ENCODE measurements around the gene RMI2.

RMI2 gene

GRCh38 chr16:11328172-11329070 is 16.8 kb upstream of the RMI2 start:
- no peak for DNase-seq (ENCODE audit: low read depth)

DNA sequence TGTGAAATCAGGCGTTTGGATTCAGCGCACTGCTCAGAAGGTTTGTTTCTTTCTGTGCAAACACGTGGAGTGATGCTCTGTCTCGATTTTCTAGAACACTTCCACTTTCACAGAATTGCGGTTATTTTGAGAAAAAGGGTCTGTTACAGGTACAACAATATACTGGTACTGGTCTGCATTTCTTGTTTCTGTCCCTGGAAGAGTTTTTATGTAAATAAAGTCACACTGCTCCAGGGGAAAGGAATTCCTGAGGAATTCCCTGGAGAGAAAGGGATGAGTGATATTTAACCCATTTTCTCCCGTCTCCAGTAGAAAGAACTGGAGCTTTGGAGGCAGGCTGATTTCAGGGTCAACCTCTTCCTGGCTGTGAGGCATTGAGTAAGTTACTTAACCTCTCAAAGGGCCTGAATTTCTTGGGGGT is 16.2 kb upstream of the RMI2 start:
- no peak for DNase-seq (ENCODE audit: low read depth)

DNA sequence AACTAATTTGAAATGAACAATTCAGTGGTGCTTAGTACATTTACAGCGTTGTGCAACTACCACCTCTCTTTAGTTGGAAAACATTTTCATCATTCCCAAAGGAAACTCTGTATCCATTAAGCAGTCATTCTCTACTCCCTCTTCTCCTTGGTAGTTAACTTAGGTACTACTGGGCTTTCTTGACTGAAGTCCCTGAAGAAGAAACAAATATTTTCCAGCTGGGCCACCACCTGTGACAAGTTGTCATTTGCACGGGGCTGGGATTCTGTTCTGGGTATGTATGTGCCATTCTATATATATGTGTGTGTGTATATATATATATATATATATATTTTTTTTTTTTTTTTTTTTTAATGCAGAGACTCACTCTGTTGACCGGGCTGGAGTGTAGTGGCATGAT is 15.4 kb upstream of the RMI2 start:
- no peak for DNase-seq (ENCODE audit: low read depth)

- no peak for DNase-seq (ENCODE audit: low read depth)
Measured at GRCh38 chr16:11330526-11331237, 14.6 kb upstream of the RMI2 start.

DNA sequence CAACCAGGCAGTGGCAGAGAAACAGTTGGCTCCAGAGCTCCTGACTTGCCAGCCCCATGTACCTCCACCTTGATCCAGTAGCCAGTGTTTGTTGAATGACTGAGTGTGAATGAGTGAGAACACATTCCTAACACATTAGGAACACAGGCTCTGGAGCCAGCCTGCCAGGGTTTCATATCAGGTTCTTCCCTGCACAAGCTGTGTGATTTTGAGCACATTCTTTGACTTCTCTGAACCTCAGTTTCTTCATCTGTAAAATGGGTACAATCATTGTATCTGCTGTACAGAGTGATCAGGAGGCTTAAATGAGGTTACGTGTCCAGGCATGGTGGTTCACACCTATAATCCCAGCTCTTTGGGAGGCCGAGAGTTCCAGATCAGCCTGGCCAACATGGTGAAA is 13.3 kb upstream of the RMI2 start:
- DNase-seq (ENCODE audit: low read depth), result no peak

DNA sequence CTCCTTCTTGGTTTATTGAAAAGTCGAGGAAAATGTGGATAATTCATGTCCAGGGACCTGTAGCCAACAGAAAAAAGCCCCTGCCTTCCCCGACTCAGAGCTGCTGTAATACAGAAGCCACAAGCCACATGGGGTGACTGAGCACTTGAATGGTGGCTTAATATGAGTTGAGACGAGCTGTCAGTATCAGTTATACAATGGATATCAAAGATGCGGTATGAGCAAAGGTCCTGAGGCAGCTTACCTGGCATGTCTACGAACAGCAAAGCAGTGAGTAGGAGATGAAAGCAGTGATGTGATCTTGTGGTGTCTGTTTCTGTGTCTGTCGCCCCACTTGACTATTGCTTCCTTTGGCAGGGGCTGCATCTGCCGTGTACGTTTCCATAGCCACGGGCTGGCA is 12.2 kb upstream of the RMI2 start:
- DNase-seq (ENCODE audit: low read depth), result no peak

GRCh38 chr16:11333702-11334101 is 11.6 kb upstream of the RMI2 start:
- DNase-seq (ENCODE audit: low read depth), result no peak

DNA sequence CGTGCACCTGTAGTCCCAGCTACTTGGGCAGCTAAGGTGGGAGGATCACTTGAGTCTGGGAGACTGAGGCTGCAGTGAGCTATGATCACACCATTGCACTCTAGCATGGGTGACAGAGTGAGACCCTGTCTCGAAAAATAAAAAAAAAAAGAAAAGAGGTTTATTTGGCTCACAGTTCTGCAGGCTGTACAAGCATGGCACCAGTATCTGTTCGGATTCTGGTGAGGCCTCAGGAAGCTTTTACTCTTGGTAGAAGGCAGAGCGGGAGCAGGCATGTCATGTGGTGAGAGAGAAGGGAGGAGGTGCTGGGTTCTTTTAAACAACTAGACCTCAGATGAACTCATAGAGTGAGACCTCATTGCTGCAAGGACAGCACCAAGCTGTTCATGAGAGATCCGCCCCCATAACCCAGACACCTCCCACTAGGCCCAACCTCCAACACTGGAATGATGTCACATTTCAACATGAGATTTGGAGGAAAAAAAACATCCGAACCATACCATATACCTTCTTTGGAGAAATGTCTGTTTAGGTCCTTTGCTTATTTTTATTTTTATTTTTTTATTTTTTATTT is 10.3 kb upstream of the RMI2 start:
- no peak for DNase-seq (ENCODE audit: low read depth)

- DNase-seq (ENCODE audit: low read depth), result no peak
Measured at GRCh38 chr16:11339075-11339474, 6.2 kb upstream of the RMI2 start.

- DNase-seq (ENCODE audit: low read depth), result no peak
Measured at GRCh38 chr16:11340710-11341109, 4.5 kb upstream of the RMI2 start.

DNA sequence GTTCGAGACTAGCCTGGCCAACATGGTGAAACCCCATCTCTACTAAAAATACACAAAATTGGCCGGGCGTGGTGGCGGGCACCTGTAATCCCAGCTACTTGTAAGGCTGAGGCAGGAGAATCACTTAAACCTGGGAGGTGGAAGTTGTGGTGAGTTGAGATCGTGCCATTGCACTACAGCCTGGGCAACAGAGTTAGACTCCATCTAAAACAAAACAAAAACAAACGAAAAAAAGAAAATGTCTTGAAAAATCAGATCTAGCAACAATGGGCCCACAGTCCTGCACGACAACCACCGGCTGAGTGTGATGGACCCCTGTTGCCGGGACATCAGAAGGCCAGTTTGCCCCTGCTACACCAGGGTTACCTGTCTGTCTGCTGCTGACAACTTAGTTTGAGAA is 3.9 kb upstream of the RMI2 start:
- DNase-seq (ENCODE audit: low read depth), result no peak

GRCh38 chr16:11342021-11342855 is 3.0 kb upstream of the RMI2 start:
- no peak for DNase-seq (ENCODE audit: low read depth)

GRCh38 chr16:11346700-11347319 is 1.6 kb downstream of the RMI2 start:
- DNase-seq (ENCODE audit: low read depth), result no peak

DNA sequence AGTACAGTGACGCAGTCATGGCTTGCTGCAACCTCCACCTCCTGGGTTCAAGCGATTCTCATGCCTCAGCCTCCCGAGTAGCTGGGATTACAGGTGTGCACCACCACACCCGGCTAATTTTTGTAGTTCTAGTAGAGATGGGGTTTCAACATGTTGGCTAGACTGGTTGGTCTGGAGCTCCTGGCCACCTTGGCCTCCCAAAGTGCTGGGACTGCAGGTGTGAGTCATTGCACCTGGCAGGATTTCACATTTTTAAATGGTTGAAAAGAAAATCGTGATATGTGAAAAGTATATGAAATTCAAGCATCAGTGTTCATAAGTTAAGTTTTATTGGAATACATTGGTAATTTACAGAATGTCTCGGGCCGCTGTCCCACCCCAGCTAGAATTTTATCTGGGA is 2.6 kb downstream of the RMI2 start:
- no peak for DNase-seq (ENCODE audit: low read depth)

- no peak for DNase-seq (ENCODE audit: low read depth)
Measured at GRCh38 chr16:11348737-11349598, 3.7 kb downstream of the RMI2 start.

- no peak for DNase-seq (ENCODE audit: low read depth)
Measured at GRCh38 chr16:11349599-11350276, 4.5 kb downstream of the RMI2 start.

DNA sequence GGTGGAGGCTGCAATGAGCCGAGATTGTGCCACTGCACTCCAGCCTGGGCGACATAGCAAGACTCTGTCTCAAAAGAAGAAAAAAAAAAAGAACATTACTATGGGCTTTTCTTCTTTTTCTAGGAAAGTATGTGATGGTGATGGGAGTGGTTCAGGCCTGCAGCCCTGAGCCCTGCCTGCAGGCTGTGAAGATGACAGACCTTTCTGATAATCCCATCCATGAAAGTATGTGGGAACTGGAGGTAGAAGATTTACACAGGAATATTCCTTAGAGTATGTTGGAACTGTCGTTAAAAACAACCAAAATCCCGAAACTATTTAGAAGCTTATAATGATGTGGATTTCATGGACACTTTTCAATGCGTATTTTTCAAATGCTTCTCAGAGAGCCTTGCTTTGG is 5.3 kb downstream of the RMI2 start:
- no peak for DNase-seq (ENCODE audit: low read depth)

GRCh38 chr16:11350921-11351335 is 5.7 kb downstream of the RMI2 start:
- DNase-seq (ENCODE audit: low read depth), result no peak

DNA sequence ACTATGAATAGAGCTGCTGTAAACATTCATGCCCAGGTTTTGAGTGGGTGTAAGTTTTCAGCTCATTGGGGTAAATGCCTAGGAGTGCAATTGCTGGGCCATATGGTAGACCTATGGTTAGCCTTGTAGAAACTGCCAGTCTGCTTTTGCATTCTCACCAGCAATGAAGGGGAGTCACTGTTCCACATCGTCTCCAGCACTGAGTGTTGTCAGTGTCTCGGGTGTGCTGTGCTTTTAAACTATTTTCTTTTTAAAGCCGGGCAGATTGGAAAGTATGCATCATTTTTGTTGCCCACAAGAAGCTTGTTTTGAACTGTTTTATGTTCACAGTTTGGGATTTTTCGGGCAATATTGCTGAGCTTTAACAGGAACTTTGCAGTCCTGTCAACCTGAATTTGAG is 7.9 kb downstream of the RMI2 start:
- no peak for DNase-seq (ENCODE audit: low read depth)

GRCh38 chr16:11354407-11354732 is 9.1 kb downstream of the RMI2 start:
- no peak for DNase-seq (ENCODE audit: low read depth)

All from activated T-helper 9 cell treated with anti-CD3 and anti-CD28 coated beads, Interleukin-2, amount 50 U/mL, for 16 hours (primary cell).